ENCODE data around the gene PFN1. TPM values are rescaled to one million over a fixed set of nuclear protein-coding genes. Genes with fewer than 3 reads are reported as not detected.

Gene PFN1
- total RNA-seq, 1 donor from 2014 or later = 1,346 TPM

- Mint-ChIP-seq H3K4me3 (ENCODE audit: unreplicated experiment) (peak overlapping the region; percentile 98), H3K36me3 (ENCODE audit: low read depth, unreplicated experiment) (peaks cover 25% of the 10 kb centered on the region), H3K27ac (ENCODE audit: unreplicated experiment) (peak overlapping the region; percentile 96), H3K4me1 (ENCODE audit: low read depth, unreplicated experiment) (peaks cover 33% of the 10 kb centered on the region), H3K27me3 (ENCODE audit: low read depth, unreplicated experiment) (no peaks in the 10 kb centered on the region), H3K9me3 (ENCODE audit: unreplicated experiment) (no peaks in the 10 kb centered on the region)
- Histone ChIP-seq H3K9ac (ENCODE audit: low read length) (peak overlapping the region; percentile 93), H2AFZ (ENCODE audit: low read depth, low read length) (no peak overlapping the region), H3K79me2 (ENCODE audit: insufficient read depth, low read length) (peaks cover 79% of the 10 kb centered on the region), H3K4me2 (ENCODE audit: low read length) (peak overlapping the region; percentile 99), H3K4me1 (ENCODE audit: insufficient read depth, low read length) (peaks cover 35% of the 10 kb centered on the region), H3K9me3 (ENCODE audit: insufficient read depth, low read depth, low read length) (no peaks in the 10 kb centered on the region), H3K27ac (ENCODE audit: low read depth, low read length) (peak overlapping the region; percentile 89), H3K36me3 (ENCODE audit: insufficient read depth, low read length) (peaks cover 37% of the 10 kb centered on the region), H3K4me3 (ENCODE audit: insufficient read depth, low read depth, low read length) (peak overlapping the region; percentile 82), H4K20me1 (ENCODE audit: insufficient read depth, low read length) (peaks cover 60% of the 10 kb centered on the region), H3K27me3 (ENCODE audit: insufficient read depth, low read length) (no peaks in the 10 kb centered on the region)
- TF ChIP-seq EZH2 (IDR thresholded peaks at IDR 0.05; ENCODE audit: insufficient read depth, low read length) (no peak), CTCF (IDR thresholded peaks at IDR 0.05; ENCODE audit: insufficient read depth, low read depth, low read length) (no peak)
- peak; percentile 86 for DNase-seq (ENCODE audit: low read depth)
- FAIRE-seq = peak; percentile 64
Measured at GRCh38 chr17:4945176-4945943, 3.0 kb downstream of the PFN1 start.

- FAIRE-seq (no peak), DNase-seq (ENCODE audit: low read depth) (no peak)
- H3K4me3 Mint-ChIP-seq (ENCODE audit: unreplicated experiment) = peak overlapping the region; percentile 98
- peak overlapping the region; percentile 82 for H3K4me3 ChIP-seq (ENCODE audit: insufficient read depth, low read depth, low read length)
- peaks cover 25% of the 10 kb centered on the region for H3K36me3 Mint-ChIP-seq (ENCODE audit: low read depth, unreplicated experiment)
- peak overlapping the region; percentile 89 for H3K27ac ChIP-seq (ENCODE audit: low read depth, low read length)
- peaks cover 79% of the 10 kb centered on the region for H3K79me2 ChIP-seq (ENCODE audit: insufficient read depth, low read length)
- no peaks in the 10 kb centered on the region for H3K27me3 ChIP-seq (ENCODE audit: insufficient read depth, low read length)
- TF ChIP-seq EZH2 (IDR thresholded peaks at IDR 0.05; ENCODE audit: insufficient read depth, low read length) = no peak
- H3K9me3 Mint-ChIP-seq (ENCODE audit: unreplicated experiment) = peaks cover 2% of the 10 kb centered on the region
- peak overlapping the region; percentile 99 for H3K4me2 ChIP-seq (ENCODE audit: low read length)
- no peaks in the 10 kb centered on the region for H3K27me3 Mint-ChIP-seq (ENCODE audit: low read depth, unreplicated experiment)
- peaks cover 37% of the 10 kb centered on the region for H3K36me3 ChIP-seq (ENCODE audit: insufficient read depth, low read length)
- peaks cover 60% of the 10 kb centered on the region for H4K20me1 ChIP-seq (ENCODE audit: insufficient read depth, low read length)
- H2AFZ ChIP-seq (ENCODE audit: low read depth, low read length) = no peak overlapping the region
- peak overlapping the region; percentile 93 for H3K9ac ChIP-seq (ENCODE audit: low read length)
- H3K9me3 ChIP-seq (ENCODE audit: insufficient read depth, low read depth, low read length) = no peaks in the 10 kb centered on the region
- peaks cover 33% of the 10 kb centered on the region for H3K4me1 Mint-ChIP-seq (ENCODE audit: low read depth, unreplicated experiment)
- peak overlapping the region; percentile 96 for H3K27ac Mint-ChIP-seq (ENCODE audit: unreplicated experiment)
- peaks cover 31% of the 10 kb centered on the region for H3K4me1 ChIP-seq (ENCODE audit: insufficient read depth, low read length)
Measured at GRCh38 chr17:4944554-4945175, 3.7 kb downstream of the PFN1 start.

- TF ChIP-seq EZH2 (IDR thresholded peaks at IDR 0.05; ENCODE audit: insufficient read depth, low read length) (no peak), CTCF (IDR thresholded peaks at IDR 0.05; ENCODE audit: insufficient read depth, low read depth, low read length) (no peak)
- Histone ChIP-seq H3K36me3 (ENCODE audit: insufficient read depth, low read length) (peaks cover 37% of the 10 kb centered on the region), H2AFZ (ENCODE audit: low read depth, low read length) (no peak overlapping the region), H3K27ac (ENCODE audit: low read depth, low read length) (peak overlapping the region; percentile 89), H3K27me3 (ENCODE audit: insufficient read depth, low read length) (no peaks in the 10 kb centered on the region), H3K4me1 (ENCODE audit: insufficient read depth, low read length) (peaks cover 33% of the 10 kb centered on the region), H3K79me2 (ENCODE audit: insufficient read depth, low read length) (peaks cover 84% of the 10 kb centered on the region), H3K4me2 (ENCODE audit: low read length) (peak overlapping the region; percentile 99), H3K4me3 (ENCODE audit: insufficient read depth, low read depth, low read length) (no peak overlapping the region), H3K9ac (ENCODE audit: low read length) (peak overlapping the region; percentile 93), H3K9me3 (ENCODE audit: insufficient read depth, low read depth, low read length) (no peaks in the 10 kb centered on the region), H4K20me1 (ENCODE audit: insufficient read depth, low read length) (peaks cover 62% of the 10 kb centered on the region)
- no peak for DNase-seq (ENCODE audit: low read depth)
- Mint-ChIP-seq H3K9me3 (ENCODE audit: unreplicated experiment) (peaks cover 2% of the 10 kb centered on the region), H3K4me3 (ENCODE audit: unreplicated experiment) (peak overlapping the region; percentile 98), H3K27me3 (ENCODE audit: low read depth, unreplicated experiment) (no peaks in the 10 kb centered on the region), H3K4me1 (ENCODE audit: low read depth, unreplicated experiment) (peaks cover 33% of the 10 kb centered on the region), H3K36me3 (ENCODE audit: low read depth, unreplicated experiment) (peaks cover 26% of the 10 kb centered on the region), H3K27ac (ENCODE audit: unreplicated experiment) (peak overlapping the region; percentile 96)
- no peak for FAIRE-seq
Measured at GRCh38 chr17:4944163-4944553, 4.2 kb downstream of the PFN1 start.
